ENCODE results near the gene RGS12. TPM values are rescaled to one million over a fixed set of nuclear protein-coding genes. Genes with fewer than 3 reads are reported as not detected.

The RGS12 gene
- total RNA-seq, 1 donor from 2014 or later: 50.7 TPM

GRCh38 chr4:3283916-3284315, 8.9 kb upstream of the RGS12 start:
- peak; percentile 48 for ATAC-seq

- ATAC-seq: no peak
Measured at GRCh38 chr4:3284734-3285557, 7.9 kb upstream of the RGS12 start.

- peak; percentile 12 for ATAC-seq
Measured at GRCh38 chr4:3285558-3286334, 7.1 kb upstream of the RGS12 start.

DNA sequence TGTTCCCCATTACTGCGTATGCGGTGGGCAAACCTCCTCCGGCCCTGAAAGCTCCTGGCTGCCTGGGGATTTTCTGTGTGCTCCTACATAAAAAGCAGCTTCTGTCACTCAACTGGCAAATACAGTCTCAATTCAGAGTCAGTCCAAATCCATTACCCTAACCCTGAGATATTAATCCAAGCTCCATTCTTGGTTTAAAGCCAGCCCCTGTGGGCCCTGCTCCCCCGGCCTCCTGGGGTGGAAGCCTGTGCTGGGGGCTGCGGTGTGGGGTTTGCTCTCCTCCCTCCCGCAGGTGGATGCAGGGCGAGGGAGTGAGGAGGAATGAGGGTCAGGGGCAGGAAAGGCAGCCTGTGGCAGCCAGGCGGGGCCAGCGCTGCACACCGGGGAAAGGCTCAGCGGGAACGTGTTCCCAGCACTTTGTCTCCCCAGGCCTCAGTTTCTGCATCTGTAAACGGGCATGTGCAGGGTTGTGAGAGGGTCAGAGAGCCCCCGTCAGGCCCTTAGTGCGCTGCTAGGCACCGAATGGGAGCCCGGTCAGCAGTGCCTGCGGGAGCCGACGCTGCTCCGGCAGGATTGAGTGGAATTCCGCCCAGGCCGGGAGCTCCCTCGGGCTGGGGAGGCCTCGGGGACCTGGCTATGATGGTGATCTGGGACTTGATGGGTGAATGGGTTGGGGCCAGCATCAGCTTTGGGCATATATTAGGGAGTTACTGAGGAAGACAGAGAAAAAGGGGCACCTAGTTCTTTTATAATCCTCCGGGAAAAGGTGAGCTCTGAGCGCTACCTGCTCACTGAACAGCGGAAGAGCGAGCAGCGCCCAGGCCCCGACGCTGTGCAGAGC, 6.3 kb upstream of the RGS12 start:
- no peak for ATAC-seq

GRCh38 chr4:3287271-3287971, 5.4 kb upstream of the RGS12 start:
- no peak for ATAC-seq

DNA sequence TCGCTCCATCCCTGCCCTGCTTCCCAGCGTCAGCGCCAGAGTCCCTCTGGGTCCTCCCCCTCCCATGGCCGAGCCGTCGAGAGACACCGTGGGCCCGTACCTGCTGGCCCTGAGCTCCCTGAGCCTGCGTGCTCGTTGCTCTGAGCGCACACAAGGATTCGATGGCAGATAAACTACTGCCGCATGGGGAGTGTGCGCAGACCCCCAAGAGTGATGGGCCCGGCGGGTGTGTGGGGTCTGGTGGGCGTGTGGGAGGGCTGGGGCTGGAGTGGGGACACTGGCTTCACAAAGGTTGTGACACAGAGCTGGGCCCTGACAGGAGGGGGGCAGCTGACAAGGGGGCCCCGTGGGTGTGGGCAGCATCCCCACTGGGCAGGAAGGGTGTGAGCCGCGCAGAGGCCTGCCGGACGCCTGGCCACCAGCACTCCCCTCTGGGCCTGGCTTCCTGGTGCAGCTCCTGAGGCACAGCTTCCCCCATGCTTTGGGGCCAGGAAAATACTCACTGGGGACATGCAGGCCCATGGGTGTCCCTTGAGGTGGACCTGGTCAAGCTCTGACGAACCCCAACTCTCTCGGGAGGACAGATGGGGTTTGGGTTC, 4.8 kb upstream of the RGS12 start:
- no peak for ATAC-seq

- ATAC-seq: no peak
Measured at GRCh38 chr4:3288571-3289094, 4.2 kb upstream of the RGS12 start.

GRCh38 chr4:3290476-3290875, 2.3 kb upstream of the RGS12 start:
- no peak for ATAC-seq

GRCh38 chr4:3290889-3291321, 1.9 kb upstream of the RGS12 start:
- ATAC-seq: no peak

- ATAC-seq: peak; percentile 37
Measured at GRCh38 chr4:3291411-3291968, 1.3 kb upstream of the RGS12 start.

- ATAC-seq: peak; percentile 62
Measured at GRCh38 chr4:3291969-3292570, 751 bp upstream of the RGS12 start.

GRCh38 chr4:3293401-3294391, 875 bp downstream of the RGS12 start:
- ATAC-seq: no peak

DNA sequence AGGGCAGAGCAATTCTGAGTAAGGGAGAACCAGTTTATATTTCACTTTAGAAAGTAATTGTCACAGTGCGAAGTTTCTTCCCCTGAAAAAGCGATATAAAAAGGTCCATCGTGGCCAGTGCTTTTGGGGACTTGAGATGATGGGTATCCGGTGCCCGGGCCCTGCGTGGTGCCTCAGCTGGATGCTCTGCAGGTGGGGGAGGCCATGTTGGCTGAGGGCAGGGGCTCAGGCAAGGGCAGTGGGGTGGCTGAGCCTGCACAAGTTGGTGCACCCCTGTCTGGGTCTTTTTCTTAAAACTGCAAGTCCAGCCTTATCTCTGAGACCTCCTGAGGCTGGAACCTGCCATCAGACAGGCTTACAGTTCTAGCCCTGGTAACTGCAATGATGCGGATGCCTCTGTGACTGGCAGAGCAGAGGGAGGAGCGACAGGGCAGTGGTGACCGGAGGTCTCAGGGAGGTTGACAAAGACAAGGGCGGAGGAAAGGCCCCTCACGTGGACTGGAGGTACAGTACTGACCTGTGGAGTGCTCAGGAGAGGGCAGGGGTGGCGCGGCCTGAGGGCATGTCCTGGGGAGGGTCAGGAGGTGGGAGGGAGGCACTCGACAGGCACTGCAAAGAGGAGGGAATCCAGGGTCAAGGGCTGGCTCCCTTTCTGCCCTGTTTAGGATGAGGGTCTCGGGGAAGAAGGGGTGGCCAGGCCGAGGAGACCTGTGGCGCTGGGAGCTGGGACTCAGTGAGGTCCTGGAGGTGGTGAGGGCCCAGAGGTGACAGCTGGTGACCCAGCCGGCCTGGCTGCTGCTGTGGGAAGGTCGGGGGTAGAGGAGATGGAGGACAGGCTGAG, 1.8 kb downstream of the RGS12 start:
- ATAC-seq: no peak

- no peak for ATAC-seq
Measured at GRCh38 chr4:3295837-3296624, 3.2 kb downstream of the RGS12 start.

DNA sequence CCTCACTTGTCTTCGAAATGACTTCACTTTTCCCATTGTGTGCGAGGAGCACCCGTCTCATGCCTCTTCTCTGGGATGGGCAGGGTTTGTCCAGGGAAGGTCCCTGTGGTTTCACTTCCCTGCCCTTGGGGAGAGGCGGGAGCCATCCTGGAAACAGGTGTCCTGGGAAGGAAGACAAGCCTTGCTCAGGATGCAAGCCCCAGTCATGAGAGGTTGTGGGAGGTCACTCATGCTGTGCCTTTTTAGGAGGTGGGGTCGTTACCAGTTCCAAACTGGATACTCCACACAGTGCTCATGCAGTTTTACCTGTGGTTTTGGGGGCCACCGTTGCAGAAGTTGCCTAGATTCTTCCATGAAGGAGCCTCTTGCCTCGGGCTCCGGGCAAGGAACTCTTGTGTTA, 3.8 kb downstream of the RGS12 start:
- ATAC-seq: no peak

- ATAC-seq: no peak
Measured at GRCh38 chr4:3297066-3297859, 4.4 kb downstream of the RGS12 start.

Data from esophagus mucosa (tissue), 1 donor.